GM19238 (cell line): ENCODE results near the gene HOXA11.

ENCODE experiments used
- DNase-seq: peaks from one replicate; pipeline ENCODE4 v3.0.0; 2011; ENCODE audit warnings: low spot score; ENCODE audit not compliant: insufficient read length

Gene HOXA11

DNA sequence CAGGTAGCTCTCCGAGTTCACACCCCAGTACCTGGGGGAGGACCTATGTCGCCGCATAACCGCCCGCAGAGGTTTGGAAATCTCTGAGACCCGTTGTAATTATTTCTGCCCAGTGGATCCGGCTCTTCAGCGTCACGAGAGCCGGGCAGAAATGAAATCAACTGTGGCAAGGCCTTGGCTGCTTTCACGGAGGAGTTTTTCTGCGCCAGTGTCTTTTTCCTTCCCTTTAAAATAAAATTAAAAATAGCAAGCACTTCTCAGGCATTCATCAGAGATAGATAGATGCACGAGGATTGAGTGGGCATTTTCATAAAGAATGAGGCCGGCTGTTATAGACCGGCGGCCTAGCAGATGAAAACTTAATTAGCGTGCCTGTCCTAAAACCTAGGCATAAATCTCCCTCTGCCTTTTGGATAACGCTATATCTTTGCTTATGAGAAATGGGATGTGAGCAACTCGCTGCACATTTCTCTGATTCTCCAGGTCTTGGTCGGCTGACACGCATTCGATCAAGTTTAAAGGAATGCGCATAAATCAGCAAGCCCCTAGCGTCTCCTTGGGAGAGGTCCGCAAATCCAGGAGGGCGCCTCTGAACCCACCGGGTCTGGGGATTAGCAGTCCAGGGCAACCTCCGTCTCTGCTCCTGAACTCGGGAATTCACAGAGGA, 8.4 kb upstream of the HOXA11 start:
- no peak for DNase-seq

DNA sequence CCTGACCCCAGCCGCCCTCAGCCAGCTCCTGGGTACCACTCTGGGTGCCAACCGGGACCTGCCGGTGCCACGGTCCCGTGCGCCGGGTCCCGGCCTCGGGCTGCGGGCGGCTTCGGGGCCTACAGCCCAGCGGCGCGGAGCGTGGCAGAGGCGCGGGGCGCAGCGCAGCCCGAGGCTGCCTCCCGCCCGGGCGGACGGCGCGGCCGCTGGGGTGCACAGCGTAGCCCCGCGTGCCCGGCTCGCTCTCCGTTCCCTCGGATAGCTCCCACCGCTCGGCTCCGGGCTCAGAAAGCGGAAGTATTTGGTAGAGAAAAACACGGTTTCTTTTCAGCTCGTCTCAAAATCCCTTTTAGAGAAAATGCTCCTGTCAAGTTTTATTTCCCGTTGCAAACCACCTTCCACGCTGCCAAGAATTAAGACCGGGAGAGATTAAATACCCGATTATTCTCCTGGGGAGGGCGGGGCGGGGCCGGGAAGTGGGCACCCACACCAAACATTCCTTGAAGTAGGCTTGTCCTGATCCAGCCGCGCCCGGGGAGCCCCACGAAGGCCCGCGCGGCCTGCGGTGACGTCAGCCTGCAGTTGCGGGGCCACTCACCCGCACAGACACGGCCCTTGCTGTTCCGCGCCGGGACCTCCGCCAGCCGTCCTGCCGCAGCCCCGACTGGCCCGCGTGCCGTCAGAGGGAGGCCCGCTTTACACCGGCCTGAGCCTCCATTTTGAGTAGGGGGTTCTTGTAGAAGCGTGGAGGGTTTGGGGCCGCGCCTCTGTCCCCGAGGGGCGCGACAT, 7.7 kb upstream of the HOXA11 start:
- DNase-seq: no peak

DNA sequence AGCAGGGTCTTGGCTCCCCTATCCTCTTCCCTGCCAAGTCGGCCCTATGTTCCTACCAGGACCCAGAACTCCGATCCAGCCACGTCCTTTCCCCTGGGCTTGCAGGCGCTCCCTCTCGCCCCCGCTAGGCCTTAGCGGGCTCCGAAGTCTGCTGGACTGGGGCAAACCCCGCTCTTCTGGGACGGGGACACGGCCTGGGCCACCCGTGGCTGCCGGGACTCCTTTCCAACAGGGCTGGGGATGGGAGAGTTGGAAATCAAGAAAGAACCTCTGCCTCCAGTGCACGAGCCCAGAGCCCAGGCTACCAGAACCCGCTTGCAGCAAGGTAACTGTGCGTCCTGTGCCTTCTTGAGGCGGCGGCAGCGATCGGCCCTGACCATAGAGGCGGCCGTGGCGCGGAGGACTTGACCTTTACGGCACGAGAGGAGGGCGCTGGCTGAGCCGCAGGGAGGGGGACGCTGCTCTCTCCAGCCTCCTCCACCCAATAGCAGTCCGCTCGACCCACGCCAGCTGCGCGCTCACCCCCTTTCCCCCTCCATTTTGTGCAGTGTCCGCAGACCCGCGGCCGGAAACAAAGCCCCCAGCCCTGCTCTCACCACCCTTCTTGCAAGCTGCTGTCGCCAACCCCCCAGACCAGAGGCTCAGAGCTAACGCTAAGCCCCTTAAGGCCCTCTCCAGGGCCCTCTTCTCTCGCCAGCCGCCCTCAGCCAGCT, 7.0 kb upstream of the HOXA11 start:
- no peak for DNase-seq

DNA sequence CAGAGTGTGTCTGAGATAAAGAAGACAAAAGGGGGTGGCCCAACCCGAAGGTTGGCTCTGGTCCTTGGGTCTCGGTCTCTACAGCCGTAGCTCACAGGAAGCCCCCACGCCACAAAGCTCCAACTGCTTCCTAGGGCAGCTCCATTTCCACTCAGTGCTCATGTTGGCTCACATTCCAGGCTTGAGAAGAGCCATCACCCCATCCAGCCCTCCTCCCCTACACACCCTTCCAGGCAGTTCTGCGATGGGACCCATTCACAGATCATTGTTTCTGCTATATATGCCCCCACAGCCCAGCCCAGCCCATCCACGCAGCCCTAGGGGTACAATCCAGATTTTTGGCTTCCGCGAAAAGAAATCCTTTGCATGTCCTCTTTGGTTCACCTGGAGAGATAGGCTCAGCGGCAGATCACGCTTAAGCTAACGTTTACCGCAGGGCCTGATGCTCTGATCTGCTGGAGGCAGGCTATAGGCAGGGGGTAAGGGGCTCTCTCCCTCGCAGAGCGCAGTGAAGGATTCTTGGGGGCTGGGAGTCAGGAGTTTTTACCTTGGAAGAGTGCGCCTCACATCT, 6.2 kb upstream of the HOXA11 start:
- DNase-seq: no peak

DNA sequence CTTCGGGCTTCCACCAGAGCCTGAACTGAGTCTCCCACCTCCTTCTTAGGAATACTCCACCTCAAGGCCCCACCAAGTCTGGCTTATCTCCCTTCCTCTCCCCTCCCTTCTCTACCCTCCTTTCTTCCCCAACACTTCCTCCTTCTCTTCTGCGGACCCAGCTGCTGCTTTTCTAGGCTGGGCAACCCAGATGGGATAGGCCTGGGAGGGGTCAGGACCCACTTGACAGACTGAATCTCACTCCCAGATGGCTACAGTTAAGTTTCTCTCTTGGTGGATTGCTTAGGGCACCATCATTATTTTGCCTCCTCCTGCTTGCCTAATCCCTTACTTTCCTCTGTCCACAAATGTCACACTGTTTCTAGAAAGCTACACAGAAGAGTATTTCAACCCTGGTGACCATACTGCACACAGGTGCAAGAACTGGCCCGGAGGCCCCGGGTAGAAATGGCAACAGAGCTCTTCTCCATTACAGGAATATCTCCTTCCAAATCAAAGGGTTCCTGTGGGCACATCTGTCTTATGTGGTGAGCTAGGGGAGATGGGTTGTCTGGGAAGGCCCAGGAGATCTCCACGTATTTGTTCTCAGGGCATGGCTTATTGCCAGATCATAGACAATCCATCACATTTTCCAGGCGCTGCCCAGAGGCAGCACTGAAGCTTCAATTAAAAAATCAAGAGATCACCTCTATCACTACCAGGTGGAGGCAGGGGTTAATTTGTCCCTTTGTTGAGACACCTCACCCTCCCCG, 5.1 kb upstream of the HOXA11 start:
- no peak for DNase-seq

DNA sequence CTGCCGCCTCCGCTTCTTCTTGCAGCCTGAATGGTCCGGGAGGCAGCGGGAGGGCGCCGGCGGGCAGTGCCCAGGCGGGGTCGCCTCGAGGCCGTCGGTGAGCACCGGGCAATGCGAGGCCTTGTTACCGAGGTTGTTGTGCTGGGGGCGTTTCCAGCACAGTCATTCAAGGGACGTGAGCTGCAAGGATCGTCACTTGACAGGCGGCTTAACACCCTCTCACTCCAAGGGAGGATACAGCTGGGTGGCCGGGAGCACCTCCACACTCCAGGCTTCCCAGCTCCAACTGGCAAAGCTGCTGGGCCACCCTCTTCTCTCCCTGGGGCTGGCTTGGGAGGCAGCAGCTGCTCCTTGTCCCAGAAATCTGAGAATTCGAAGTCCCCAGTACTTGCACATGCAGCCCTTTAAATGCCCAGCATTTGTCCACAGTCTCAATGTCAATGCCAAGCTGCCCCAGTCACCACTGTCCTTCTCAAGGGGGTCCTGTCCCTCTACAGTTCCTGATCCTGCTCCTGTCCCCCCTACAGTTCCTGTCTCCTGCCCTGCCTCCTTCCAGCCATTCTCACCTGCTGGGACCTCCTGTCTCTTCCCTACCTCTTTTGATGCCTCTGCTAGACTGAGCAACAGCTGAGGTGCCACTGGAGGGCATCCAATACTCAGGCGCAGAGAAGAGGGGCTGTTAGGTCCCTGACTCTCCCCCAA, 4.4 kb upstream of the HOXA11 start:
- DNase-seq: no peak

DNA sequence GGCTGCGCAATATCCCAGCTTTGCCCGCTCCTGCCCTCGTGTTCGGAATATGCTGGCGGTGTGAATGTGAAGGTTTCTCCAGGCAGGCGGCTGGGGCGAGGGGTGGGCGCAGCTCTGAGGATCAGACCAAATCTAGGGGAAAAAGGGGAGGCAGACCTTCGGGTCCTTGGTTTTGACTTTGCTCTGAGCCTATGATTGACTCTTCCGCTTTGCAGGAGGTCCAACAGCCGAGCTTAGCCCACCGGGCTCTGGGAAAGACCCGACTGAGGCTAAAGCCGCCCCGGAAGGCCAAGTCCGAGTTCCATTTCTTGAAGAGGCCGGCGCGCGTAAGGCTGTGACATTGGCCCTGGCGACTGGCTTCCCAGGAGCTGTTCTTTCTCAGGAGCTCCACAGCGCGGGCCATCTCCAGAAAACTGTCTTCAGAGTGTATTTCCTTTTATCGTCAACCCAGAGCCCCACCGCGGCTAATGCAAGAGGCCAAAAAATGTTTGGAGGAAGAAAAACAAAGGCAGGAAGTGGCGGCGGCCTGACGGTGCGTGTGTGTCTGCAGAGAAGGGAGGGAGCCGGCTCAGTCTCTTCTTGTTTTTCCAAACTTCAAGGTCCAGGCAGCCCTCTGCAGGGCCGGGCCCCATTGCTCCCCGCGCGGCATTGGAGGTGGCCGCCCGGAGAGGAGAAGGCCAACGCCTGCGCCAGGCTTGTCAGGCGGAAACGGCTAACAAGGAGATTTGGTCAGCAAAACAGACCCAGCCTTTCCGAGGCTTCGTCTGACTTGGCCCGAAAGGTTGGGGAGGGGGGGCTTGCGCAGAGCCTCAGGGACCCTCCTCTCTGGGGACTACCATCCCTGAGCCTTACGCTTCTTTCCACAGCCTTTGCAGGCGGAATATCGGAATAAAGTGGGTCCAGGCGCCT, 3.6 kb upstream of the HOXA11 start:
- no peak for DNase-seq

DNA sequence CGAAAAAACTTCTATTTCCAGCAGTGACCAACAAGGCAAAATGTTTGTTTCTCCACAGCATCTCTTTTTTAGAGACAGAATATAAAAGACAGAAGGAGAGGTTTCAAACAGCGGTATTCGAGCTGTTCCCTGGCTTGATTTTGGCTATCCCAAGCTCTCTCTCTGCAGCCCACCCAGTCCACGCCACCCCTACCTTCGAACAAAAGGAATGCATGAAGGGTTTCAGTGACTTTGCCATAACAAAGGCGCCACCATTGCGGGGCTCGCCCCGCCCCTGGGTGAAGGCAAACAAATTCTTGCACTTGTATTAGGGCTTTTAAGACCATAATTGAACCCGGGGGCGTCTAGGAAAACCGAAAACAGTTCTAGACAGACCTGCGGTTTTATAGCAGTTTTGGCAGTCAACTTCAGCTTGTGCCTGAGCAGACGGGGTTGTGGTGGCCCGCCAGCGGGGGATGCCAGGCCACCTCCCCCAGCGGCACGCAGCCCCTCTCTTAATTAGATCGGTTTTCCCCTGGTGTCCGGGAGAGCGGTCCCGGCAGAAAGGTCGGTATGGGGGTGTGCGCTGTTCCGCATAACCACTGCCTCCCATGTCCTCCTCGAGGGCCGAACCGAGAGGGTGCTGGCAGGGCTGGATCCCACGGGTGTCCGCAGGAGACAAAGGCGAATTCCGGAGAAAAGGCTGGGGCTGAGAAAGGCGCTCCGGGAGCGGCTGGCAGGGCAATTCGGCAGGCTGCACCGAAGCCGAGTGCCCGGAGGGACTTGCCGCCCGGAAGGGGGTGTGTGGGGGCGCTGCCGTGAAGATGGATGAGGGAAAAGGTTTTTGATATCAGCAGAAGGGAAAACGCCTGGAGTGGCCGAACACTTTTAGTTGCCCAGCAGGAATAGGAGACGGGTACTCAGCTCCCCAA, 2.7 kb upstream of the HOXA11 start:
- DNase-seq: no peak

DNA sequence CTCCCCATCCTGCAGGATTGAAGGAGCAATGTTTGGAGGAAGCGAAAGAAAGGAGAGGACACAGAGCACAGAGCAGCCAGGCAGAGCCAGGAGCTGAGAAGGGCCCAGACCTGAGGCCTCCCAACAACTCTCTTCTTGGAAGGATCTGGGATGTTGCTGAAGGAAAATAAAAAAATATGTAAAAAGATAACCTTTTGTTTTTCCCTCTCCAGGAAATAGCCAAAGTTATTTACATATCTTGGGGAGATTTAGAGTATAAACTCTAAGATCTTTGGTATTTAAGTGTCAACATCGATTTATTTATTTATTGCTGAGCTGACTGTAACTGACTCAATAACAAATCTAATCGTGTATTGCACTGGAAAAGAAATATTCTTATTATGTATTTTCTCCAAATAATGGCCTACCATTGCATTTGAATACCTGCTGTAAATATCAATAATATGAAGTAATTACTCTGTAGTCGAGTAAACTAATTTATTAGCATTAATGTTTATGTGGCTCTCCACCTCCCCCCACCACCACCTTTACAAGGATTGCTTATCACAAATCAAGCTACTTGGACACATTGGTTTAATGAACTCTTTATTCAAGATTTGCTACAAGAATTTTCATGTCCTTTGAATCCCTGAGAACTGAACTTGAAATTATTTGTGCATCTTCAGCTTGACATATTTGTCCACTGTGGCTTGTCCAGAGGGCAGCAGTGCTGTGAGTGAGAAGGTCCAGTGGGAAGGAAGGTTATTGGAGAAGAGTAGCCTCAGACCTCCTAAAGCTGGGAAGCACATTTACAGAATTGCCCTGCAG, 1.8 kb upstream of the HOXA11 start:
- no peak for DNase-seq

DNA sequence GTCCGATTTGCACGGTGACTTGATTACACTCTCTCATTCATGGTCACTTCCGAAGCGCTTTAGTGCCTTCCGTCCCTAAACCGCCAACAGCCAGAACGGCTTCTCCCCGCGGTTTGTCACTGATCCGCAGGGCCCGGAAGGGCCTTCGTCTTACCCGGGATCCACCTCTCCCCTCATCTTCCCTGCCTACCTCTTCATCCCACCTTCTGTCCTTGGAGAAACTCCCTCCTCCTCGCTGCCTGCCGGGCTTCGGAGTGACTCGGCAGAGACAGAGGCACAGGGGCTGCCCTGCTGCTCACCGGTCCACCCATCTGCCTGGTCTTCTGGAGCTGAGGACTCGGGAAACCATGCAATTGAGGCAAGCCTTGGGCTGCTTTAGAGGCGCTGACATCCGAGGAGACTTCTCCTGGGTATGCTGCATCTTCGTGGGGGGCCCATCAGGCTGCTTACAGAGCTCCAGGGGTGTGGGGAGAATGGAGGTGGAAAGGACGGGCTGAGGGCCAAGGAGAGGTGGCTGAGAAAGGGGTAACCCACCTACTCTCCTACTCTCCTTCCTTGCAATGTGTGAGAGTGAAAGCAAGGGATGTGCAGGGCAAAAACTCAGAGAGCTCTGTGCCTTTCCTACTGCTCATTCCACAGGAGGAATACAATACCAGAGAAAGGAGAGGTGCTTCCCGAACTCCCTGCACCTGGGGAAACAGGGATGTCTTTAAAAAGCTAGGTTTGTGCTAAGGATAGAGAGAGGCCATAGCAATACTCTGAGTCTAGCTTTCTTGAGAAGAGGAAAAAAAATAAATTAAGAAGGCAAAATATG, 1.0 kb upstream of the HOXA11 start:
- DNase-seq: no peak

DNA sequence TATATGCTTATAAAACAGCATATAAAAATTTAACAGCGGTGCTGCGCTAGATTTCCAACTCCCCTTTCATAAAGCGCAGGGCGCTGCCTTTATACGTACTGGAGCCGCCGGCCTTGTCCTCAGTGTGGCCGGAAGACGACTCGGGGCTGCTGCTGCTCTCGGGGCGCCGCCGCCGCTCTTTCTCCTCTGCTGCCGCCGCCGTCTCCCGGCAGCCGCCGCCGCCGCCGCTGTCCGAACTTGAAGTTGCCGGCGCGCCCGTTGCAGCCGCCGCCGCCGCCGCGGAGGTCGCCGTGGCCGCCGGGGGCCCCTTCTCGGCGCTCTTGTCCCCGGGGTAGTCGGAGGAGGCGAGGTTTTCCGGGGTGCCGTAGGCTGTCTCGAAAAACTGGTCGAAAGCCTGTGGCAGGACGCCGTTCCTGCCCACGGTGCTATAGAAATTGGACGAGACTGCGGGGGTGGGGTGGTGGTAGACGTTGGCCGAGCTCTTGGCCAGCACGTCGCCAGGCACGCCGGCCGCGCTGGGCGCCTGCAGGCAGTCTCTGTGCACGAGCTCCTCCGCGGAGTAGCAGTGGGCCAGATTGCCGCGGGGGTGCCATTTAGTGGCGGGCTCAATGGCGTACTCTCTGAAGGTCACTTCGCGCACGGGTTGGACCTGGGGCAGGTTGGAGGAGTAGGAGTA, 557 bp downstream of the HOXA11 start:
- DNase-seq: no peak

DNA sequence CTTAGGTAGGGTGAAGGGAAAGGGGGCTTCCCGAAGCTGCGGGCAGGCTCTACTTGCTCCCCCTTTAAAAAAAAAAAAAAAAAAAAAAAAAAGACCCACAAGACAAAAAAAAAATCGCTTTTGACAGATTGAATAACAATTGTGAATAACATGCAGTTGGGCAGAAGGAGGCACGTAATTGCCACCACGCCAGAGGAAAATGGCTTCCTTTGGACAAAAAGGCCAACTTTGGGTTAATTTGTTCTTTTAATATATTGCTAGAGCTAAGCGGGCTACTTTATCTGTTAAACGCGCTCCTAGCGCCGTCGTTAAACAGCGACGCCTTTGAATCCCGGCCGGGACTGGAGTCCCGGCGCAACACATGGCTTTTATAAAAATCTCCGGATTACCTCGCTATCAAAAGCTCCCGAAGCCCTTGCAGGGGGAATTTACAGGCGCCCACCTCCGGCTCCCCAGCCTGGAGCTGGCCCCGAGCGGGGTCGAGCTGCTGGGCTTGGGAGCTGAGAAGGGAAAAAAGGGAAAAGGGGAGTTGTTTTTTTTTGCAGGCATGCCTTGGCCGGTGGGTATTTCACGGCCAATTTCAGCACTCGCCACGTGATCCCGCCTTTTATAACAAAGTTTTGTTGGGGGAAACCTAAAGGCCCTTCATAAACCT, 1.2 kb downstream of the HOXA11 start:
- DNase-seq: no peak

DNA sequence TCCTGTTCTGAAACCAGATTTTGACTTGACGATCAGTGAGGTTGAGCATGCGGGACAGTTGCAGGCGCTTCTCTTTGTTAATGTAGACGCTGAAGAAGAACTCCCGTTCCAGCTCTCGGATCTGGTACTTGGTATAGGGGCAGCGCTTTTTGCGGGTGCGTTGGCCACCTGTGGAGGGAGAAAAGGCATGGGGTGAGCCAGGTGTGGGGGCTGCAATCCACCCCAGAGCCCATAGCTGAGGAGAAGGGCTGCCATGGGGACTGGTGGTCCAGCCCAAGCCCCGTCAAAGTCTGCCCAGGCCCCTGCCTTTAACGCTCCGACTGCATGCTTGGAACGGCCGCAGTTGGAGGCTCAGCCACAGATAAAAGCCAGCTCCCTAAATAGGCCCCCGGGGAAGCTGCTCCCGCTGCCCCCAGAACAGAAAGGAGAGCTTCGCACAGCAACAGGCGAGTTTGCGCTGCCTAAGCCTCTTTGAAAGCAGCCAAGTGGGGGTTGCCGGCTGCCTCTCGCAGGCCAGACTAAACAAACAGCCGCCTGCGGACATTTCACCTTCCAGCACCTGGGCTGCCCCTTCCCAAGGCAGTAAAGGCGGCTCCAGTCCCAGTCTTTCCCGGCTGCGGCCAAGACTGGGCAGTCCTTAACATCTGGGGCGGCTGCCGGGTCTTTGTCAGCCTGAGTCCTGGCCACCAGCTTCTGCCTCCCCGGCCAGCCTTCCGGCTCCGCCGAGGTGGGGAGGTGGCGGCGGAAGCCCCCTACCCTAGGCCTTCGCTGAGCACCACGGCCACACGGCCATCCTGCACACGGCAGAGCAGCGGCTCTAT, 2.0 kb downstream of the HOXA11 start:
- DNase-seq: no peak

DNA sequence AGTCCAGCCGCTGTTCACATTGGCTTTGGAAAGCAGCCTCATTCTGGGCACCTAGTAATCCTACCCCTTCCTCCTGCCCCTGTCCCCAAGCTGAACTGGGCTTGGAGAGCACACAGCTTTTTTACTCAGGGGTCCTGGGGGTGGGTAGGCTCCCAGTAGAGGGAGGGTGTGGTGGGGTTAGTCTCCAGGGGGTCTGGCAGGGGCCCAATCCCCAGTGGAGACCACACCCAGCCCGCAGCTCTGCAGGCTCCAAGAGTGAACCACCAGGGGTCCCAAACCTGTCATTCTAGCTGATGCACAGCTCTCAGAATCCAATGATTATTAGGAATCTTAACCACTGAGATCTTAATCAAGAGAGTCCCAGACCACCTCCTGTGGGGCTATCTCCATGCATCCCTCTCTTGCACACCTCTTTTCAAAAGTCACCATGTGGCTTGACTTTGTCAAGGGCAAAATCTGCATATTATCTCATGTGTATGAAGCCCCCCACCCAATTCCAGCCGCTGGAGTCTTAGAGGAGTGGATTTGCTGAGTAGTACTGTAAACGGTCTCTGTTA, 2.7 kb downstream of the HOXA11 start:
- no peak for DNase-seq

DNA sequence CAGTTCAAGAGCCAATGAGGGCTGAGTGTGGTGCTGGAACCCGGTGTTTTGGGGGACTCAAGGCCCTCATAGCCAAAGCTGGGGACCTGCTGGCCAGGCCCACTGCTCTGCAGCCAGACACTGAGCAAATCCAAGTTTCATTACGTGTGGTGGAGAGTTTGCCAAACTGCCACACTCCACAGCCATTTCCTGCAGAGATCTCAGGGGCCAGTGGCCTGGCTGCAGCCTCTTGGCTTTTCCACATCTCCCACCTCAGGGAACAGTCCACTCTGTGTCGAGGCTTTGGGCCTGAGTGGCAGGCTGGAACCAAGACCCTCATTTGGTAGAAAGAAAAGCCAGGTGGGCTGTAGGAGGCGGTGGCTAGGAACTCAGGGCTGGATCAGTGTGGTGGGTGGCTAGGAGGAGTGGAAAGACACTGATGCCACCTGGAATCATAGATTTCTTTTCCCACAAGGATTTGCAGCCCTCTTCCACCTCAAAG, 3.2 kb downstream of the HOXA11 start:
- DNase-seq: no peak
